Neuron (in vitro differentiated cells): ENCODE results near the gene TASP1.
"Not testable (repeated sequence)": the region's sequence is repeated elsewhere in the genome, so short reads cannot be mapped to it uniquely, and the experiment has no call there.

Source experiments
- H2AFZ ChIP-seq: one replicate; pipeline ENCODE4 v1.6.1; 2013; ENCODE audit warnings: low read depth, mild to moderate bottlenecking, inconsistent platforms, low read length, moderate library complexity
- H3K27me3 ChIP-seq: one replicate; pipeline ENCODE4 v1.6.1; 2013; ENCODE audit warnings: low read length; ENCODE audit not compliant: insufficient read depth
- H3K36me3 ChIP-seq: one replicate; pipeline ENCODE4 v1.6.1; 2013; ENCODE audit warnings: low read length; ENCODE audit not compliant: insufficient read depth
- H3K4me1 ChIP-seq: one replicate; pipeline ENCODE4 v1.6.1; 2013; ENCODE audit warnings: low read length; ENCODE audit not compliant: insufficient read depth
- H3K4me3 ChIP-seq: 2 replicates; pipeline ENCODE4 v1.5.1; 2013; ENCODE audit warnings: mild to moderate bottlenecking, low read length, moderate library complexity
- H3K9me3 ChIP-seq: one replicate; pipeline ENCODE4 v1.6.1; 2013; ENCODE audit warnings: low read length

The TASP1 gene

GRCh38 chr20:13402986-13403385, 235.7 kb downstream of the TASP1 start:
- no peaks in the 10 kb centered on the region for H3K27me3 ChIP-seq
- no peaks in the 10 kb centered on the region for H3K9me3 ChIP-seq
- H3K4me3 ChIP-seq, result no peak overlapping the region
- H3K36me3 ChIP-seq, result no peaks in the 10 kb centered on the region
- no peak overlapping the region for H2AFZ ChIP-seq
- H3K4me1 ChIP-seq, result no peaks in the 10 kb centered on the region

- H3K4me1 ChIP-seq, result no peaks in the 10 kb centered on the region
- no peaks in the 10 kb centered on the region for H3K27me3 ChIP-seq
- H3K4me3 ChIP-seq, result no peak overlapping the region
- H3K9me3 ChIP-seq, result no peaks in the 10 kb centered on the region
- no peaks in the 10 kb centered on the region for H3K36me3 ChIP-seq
- no peak overlapping the region for H2AFZ ChIP-seq
Observed at GRCh38 chr20:13402171-13402760, 236.5 kb downstream of the TASP1 start.

GRCh38 chr20:13401596-13401995, 237.1 kb downstream of the TASP1 start:
- no peak overlapping the region for H3K4me3 ChIP-seq
- no peaks in the 10 kb centered on the region for H3K27me3 ChIP-seq
- no peaks in the 10 kb centered on the region for H3K9me3 ChIP-seq
- no peaks in the 10 kb centered on the region for H3K36me3 ChIP-seq
- no peak overlapping the region for H2AFZ ChIP-seq
- no peaks in the 10 kb centered on the region for H3K4me1 ChIP-seq

- H2AFZ ChIP-seq, result no peak overlapping the region
- no peak overlapping the region for H3K4me3 ChIP-seq
- H3K27me3 ChIP-seq, result no peaks in the 10 kb centered on the region
- H3K36me3 ChIP-seq, result no peaks in the 10 kb centered on the region
- no peaks in the 10 kb centered on the region for H3K4me1 ChIP-seq
- H3K9me3 ChIP-seq, result no peaks in the 10 kb centered on the region
Observed at GRCh38 chr20:13400453-13400852, 238.3 kb downstream of the TASP1 start.

GRCh38 chr20:13397300-13397724, 241.4 kb downstream of the TASP1 start:
- no peaks in the 10 kb centered on the region for H3K27me3 ChIP-seq
- H3K36me3 ChIP-seq, result no peaks in the 10 kb centered on the region
- H3K4me1 ChIP-seq, result no peaks in the 10 kb centered on the region
- peaks cover 5% of the 10 kb centered on the region for H3K9me3 ChIP-seq
- no peak overlapping the region for H2AFZ ChIP-seq
- no peak overlapping the region for H3K4me3 ChIP-seq

GRCh38 chr20:13396826-13397225, 241.9 kb downstream of the TASP1 start:
- H3K27me3 ChIP-seq, result no peaks in the 10 kb centered on the region
- no peak overlapping the region for H2AFZ ChIP-seq
- H3K4me3 ChIP-seq, result no peak overlapping the region

GRCh38 chr20:13396022-13396421, 242.7 kb downstream of the TASP1 start:
- no peaks in the 10 kb centered on the region for H3K36me3 ChIP-seq
- H2AFZ ChIP-seq, result no peak overlapping the region
- no peak overlapping the region for H3K4me3 ChIP-seq
- H3K4me1 ChIP-seq, result no peaks in the 10 kb centered on the region
- H3K27me3 ChIP-seq, result no peaks in the 10 kb centered on the region
- peaks cover 5% of the 10 kb centered on the region for H3K9me3 ChIP-seq

More at GRCh38 chr20:13396826-13397225, 241.9 kb downstream of the TASP1 start:
- Histone ChIP-seq H3K36me3 (no peaks in the 10 kb centered on the region), H3K4me1 (no peaks in the 10 kb centered on the region), H3K9me3 (peaks cover 5% of the 10 kb centered on the region)

- Histone ChIP-seq H2AFZ (no peak overlapping the region), H3K9me3 (peaks cover 5% of the 10 kb centered on the region), H3K27me3 (no peaks in the 10 kb centered on the region), H3K4me3 (no peak overlapping the region), H3K36me3 (no peaks in the 10 kb centered on the region), H3K4me1 (no peaks in the 10 kb centered on the region)
Observed at GRCh38 chr20:13395232-13395631, 243.5 kb downstream of the TASP1 start.

GRCh38 chr20:13392391-13392790, 246.3 kb downstream of the TASP1 start:
- no peaks in the 10 kb centered on the region for H3K4me1 ChIP-seq
- H2AFZ ChIP-seq, result no peak overlapping the region
- H3K9me3 ChIP-seq, result peaks cover 5% of the 10 kb centered on the region
- no peaks in the 10 kb centered on the region for H3K36me3 ChIP-seq
- no peak overlapping the region for H3K4me3 ChIP-seq
- H3K27me3 ChIP-seq, result no peaks in the 10 kb centered on the region

GRCh38 chr20:13389115-13389514, 249.6 kb downstream of the TASP1 start:
- H3K9me3 ChIP-seq, result peaks cover 5% of the 10 kb centered on the region
- no peaks in the 10 kb centered on the region for H3K4me1 ChIP-seq
- no peak overlapping the region for H3K4me3 ChIP-seq
- no peaks in the 10 kb centered on the region for H3K27me3 ChIP-seq
- no peak overlapping the region for H2AFZ ChIP-seq
- H3K36me3 ChIP-seq, result no peaks in the 10 kb centered on the region

GRCh38 chr20:13384132-13384531, 254.6 kb downstream of the TASP1 start:
- H3K27me3 ChIP-seq, result no peaks in the 10 kb centered on the region
- H3K4me3 ChIP-seq, result no peak overlapping the region
- H2AFZ ChIP-seq, result no peak overlapping the region
- H3K36me3 ChIP-seq, result no peaks in the 10 kb centered on the region
- H3K4me1 ChIP-seq, result no peaks in the 10 kb centered on the region
- H3K9me3 ChIP-seq, result peaks cover 6% of the 10 kb centered on the region

GRCh38 chr20:13382786-13383185, 255.9 kb downstream of the TASP1 start:
- Histone ChIP-seq H3K27me3 (no peaks in the 10 kb centered on the region), H3K4me1 (no peaks in the 10 kb centered on the region), H3K9me3 (peaks cover 6% of the 10 kb centered on the region), H3K36me3 (no peaks in the 10 kb centered on the region), H2AFZ (no peak overlapping the region), H3K4me3 (no peak overlapping the region)

GRCh38 chr20:13380497-13381229, 258.1 kb downstream of the TASP1 start:
- not testable (repeated sequence) for H3K4me3 ChIP-seq, H3K27me3 ChIP-seq

GRCh38 chr20:13373400-13373799, 265.3 kb downstream of the TASP1 start:
- Histone ChIP-seq H3K9me3 (no peaks in the 10 kb centered on the region), H2AFZ (no peak overlapping the region), H3K36me3 (no peaks in the 10 kb centered on the region), H3K4me3 (no peak overlapping the region), H3K27me3 (no peaks in the 10 kb centered on the region), H3K4me1 (no peaks in the 10 kb centered on the region)

More at GRCh38 chr20:13380497-13381229, 258.1 kb downstream of the TASP1 start:
- H3K9me3 ChIP-seq, H3K4me1 ChIP-seq, H3K36me3 ChIP-seq, H2AFZ ChIP-seq: not testable (repeated sequence)
